ENCODE measurements around the gene OR5M11.
"Not testable (repeated sequence)": the region's sequence is repeated elsewhere in the genome, so short reads cannot be mapped to it uniquely, and the experiment has no call there.

The OR5M11 gene

GRCh38 chr11:56543157-56543556, at the start of gene OR5M11:
OR5M11 (minus strand) TSS chr11:56543257; CDS start chr11:56543257, 0 bp downstream.
- DNase-seq (ENCODE audit: low read depth in 2 of 2) = no peak

DNA sequence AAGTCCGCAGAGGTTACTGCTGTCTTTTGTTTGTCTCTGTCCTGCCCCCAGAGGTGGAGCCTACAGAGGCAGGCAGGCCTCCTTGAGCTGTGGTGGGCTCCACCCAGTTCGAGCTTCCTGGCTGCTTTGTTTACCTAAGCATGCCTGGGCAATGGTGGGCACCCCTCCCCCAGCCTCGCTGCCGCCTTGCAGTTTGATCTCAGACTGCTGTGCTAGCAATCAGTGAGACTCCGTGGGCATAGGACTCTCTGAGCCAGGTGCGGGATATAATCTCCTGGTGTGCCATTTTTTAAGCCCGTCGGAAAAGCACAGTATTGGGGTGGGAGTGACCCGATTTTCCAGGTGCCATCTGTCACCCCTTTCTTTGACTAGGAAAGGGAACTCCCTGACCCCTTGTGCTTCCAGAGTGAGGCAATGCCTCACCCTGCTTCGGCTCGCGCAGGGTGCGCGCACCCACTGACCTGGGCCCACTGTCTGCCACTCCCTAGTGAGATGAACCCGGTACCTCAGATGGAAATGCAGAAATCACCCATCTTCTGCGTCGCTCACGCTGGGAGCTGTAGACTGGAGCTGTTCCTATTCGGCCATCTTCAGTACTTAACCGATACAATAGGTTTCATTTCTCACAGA, 49.1 kb upstream of the OR5M11 start:
- not testable (repeated sequence) for DNase-seq (ENCODE audit: low read depth in 2 of 2)

DNA sequence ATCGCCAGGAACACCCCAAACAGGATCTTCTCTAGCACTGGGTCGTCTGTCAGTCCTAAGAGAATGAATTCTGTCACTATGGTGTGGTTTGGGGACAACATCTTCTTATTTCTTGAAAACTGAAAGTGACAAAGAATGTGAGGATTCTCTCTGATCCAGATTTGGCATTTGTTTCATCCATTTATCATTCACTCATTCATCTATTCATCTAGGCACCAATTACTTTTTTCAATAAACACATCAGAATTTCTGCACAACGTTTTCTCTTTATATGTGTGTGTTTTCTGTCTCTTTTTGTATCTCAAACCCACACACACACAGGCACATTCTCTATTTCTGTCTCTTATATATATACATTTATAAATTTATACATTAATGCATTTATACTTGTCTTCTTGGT, 34.6 kb upstream of the OR5M11 start, which contains the start of gene OR5M10:
OR5M10 (minus strand) TSS at position 101 of the 400 bp plus-strand sequence; CDS start at position 101, 0 bp downstream.
- no peak for DNase-seq (ENCODE audit: low read depth in 2 of 2)

DNA sequence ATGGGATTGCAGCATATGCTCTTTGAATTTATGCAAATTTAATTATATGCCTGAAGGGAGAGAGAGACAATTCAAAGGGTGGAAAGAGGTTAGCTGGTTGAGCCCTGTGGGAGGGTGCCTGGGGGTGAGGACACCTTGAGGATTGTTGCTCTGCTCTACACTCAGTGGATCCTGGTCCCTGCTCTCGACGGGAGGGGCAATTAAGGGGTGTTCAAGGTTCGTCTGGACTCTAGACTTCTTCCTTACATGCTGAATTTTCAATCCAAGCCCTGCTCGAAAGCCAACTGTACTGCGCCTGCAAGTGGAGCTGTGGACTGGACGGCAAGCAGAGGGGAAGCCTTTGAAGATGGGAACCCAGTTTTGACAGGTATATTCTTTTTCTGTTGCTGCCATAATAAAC, 15.5 kb upstream of the OR5M11 start:
- no peak for DNase-seq (ENCODE audit: low read depth in 2 of 2)

GRCh38 chr11:56554691-56555090, 11.6 kb upstream of the OR5M11 start:
- not testable (repeated sequence) for DNase-seq (ENCODE audit: low read depth in 2 of 2)

- DNase-seq (ENCODE audit: low read depth in 2 of 2) = no peak
Observed at GRCh38 chr11:56545531-56545930, 2.5 kb upstream of the OR5M11 start.

DNA sequence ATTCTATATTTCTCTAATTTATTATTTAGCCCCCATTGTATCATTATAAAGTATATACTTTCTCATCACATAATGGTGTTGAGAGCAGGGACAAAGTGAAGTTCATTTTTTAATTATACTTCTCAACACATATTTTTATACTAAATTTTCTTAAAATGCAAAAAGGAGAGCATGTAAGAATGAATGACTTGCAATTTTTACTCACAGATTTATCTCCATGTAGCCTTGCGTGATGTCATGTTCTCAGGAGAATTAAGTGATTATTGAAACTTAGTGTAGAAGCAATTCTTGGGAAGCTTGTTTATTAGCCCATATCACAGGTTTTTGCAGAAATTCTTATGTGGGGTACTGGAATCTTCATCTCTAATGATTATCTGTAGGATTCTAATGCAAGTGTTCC, 682 bp upstream of the OR5M11 start:
- no peak for DNase-seq (ENCODE audit: low read depth in 2 of 2)

GRCh38 chr11:56533054-56533740, 9.9 kb downstream of the OR5M11 start:
- no peak for DNase-seq (ENCODE audit: low read depth in 2 of 2)

DNA sequence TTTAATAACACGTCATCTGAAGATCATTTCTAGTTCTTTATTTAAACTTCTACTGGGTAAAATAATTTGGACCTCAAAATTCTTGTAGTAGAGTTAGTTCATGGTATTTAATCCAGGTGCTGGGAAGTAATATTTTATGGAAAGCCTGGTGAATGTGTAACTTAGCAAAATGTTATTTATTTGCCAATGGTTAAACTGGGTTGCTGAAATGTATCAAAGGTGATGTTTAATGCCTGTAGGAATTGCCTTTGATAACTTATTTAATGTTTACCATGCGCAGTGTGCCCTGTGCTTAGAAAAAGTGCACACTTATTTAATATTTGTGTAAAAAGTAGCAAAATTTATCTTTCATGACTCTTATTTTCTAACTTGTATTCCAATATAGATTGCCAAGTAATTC, 11.2 kb downstream of the OR5M11 start:
- DNase-seq (ENCODE audit: low read depth in 2 of 2) = no peak

- no peak for DNase-seq (ENCODE audit: low read depth in 2 of 2)
Observed at GRCh38 chr11:56522008-56522407, 21.0 kb downstream of the OR5M11 start.

- DNase-seq (ENCODE audit: low read depth in 2 of 2) = no peak
Observed at GRCh38 chr11:56513280-56513679, 29.8 kb downstream of the OR5M11 start.

DNA sequence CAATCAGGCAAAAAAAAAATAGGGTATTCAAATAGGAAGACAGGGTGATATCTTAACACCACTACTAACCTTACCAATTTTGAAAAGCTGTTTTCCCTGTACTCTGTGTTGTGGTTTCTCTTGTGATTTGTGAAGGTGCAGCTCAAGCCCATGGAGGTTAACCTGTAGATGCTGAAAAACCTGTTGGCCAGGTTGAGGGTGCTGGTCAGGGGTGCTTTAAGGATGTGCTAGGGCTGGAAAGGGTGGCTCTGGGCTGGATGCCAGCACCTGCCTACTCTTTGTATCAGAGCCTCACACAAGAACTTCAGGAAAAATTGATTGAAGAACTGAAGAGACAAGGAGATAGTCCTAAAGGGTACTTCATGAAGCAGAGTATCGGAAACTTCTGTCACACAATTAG, 33.6 kb downstream of the OR5M11 start:
- no peak for DNase-seq (ENCODE audit: low read depth in 2 of 2)

DNA sequence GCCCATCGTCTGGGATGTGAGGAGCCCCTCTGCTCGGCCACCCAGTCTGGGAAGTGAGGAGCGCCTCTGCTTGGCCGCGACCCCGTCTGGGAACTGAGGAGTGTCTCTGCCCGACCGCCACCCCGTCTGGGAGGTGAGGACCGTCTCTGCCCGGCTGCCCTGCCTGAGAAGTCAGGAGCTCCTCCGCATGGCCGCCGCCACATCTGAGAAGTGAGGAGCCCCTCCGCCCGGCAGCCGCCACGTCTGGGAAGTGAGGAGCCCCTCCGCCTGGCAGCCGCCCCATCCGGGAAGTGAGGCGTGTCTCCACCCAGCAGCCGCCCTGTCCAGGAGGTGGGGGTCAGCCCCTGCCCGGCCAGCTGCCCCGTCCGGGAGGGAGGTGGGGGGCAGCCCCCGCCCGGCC, 46.0 kb downstream of the OR5M11 start:
- DNase-seq (ENCODE audit: low read depth in 2 of 2) = no peak

- DNase-seq (ENCODE audit: low read depth in 2 of 2) = no peak
Observed at GRCh38 chr11:56495117-56495516, 47.9 kb downstream of the OR5M11 start.
